GM12873 (cell line): ENCODE data around the gene NFIA.

Experiments
- TF ChIP-seq, protein P1 (sequence below): IDR thresholded peaks from 2 replicates; pipeline ENCODE4 v1.5.1; 2012; ENCODE audit warnings: low read depth, mild to moderate bottlenecking, moderate library complexity, low read length, control low read depth; ENCODE audit not compliant: insufficient read depth; ENCODE audit errors: missing control alignments

NFIA gene

DNA sequence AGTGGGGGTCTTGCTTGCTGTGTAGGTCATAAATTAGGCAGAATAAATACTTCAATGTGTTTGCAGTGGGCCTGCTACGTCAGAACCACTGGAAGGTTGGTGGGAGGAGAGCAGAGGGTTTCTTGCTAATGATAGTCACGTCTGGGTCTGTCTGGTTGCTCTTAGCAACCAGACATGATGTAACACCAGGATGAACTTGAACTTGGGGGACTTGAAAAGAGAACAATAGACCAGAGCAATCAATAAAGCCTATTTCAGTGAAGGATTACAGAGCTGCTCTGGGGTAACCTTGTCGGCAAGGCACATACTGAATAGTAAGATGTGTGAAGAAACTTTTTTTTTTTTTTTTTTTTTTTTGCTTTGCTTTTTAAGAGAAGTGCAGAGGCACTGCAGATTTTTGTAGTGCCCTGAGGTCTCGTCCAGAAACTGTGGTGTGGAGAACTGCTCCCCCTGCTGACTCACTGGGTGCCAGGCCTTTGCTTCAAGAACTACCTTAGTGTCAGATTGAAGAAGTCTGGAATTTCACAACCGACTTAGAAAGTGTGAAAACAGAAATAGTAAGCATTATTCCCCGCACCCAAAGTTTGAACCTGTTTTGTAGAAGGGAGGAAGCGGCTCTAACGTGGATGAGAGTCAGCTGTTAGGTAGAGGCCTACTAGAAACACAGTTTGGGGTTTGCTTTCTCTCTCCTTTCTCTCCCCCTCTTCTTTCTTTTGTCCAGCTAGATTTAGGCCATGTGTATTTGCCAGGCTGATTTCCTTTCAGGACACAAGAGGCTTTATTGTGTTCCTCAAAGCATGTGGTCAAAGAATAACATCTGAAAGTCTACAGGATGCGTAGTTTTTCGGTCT is 371.0 kb downstream of the NFIA start:
- TF ChIP-seq, protein P1, sequence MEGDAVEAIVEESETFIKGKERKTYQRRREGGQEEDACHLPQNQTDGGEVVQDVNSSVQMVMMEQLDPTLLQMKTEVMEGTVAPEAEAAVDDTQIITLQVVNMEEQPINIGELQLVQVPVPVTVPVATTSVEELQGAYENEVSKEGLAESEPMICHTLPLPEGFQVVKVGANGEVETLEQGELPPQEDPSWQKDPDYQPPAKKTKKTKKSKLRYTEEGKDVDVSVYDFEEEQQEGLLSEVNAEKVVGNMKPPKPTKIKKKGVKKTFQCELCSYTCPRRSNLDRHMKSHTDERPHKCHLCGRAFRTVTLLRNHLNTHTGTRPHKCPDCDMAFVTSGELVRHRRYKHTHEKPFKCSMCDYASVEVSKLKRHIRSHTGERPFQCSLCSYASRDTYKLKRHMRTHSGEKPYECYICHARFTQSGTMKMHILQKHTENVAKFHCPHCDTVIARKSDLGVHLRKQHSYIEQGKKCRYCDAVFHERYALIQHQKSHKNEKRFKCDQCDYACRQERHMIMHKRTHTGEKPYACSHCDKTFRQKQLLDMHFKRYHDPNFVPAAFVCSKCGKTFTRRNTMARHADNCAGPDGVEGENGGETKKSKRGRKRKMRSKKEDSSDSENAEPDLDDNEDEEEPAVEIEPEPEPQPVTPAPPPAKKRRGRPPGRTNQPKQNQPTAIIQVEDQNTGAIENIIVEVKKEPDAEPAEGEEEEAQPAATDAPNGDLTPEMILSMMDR: peak; percentile 77

DNA sequence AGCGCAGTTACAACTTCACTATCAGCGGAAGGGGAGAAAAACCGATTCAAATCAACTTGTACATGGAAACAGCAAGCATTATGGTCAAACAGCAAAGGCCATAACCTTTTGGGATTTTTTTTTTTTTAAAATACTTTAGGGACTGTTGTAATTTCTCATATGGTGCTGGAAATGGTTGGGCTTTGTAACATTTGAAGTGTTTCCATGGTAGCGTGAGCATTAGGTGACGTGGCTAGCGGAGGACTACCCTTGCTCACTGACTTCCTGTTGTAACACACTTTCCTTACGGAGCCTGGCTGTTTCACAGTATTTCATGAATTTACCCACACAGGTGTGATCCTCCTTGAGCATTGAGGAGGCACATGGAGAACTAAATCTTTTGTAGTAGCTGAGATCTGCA is 373.0 kb downstream of the NFIA start:
- TF ChIP-seq, protein P1: no peak

DNA sequence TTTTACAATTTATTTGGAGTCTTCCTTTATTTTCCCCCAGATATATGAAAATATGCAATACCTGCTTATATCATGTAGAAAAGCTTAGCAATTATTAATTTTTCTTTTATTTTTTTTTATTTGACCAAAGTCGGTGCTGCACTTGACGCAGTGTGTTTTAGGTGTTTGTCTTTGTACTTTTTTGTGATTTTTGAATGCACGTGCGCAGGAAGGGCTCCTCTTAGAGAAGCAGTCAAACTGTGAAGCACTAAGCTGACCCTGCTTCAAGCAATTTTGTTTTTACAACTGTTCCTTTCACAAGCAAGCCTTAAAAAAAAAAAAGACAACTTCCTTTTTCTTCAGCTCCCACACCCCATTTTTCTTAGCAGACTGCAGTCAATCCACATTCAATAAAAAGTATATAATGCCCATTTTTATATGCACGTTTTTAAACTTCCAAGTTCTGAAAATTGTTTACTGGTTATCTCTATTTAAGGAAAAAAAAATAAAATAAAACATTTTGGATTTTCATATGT is 375.2 kb downstream of the NFIA start:
- TF ChIP-seq, protein P1: no peak

DNA sequence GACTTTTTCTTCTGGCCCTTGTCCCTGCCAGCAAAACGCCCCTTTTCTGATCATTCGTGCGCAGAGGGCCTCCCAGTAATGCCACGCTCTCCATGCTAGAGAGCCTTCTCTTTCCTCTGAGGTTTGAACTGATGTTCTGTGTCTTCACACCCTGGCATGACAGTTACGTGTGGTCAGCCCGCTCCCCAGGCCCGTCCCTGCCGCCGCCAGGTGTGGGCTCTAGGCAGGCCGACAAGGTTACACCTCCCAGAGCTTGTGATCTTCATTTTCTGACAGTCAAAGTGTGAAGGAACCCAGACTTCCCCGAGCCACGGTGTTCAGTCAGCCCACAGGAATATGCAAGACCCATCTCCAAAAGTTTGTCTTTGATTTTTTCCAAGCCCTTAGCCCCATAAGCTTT is 377.0 kb downstream of the NFIA start:
- TF ChIP-seq, protein P1: no peak

DNA sequence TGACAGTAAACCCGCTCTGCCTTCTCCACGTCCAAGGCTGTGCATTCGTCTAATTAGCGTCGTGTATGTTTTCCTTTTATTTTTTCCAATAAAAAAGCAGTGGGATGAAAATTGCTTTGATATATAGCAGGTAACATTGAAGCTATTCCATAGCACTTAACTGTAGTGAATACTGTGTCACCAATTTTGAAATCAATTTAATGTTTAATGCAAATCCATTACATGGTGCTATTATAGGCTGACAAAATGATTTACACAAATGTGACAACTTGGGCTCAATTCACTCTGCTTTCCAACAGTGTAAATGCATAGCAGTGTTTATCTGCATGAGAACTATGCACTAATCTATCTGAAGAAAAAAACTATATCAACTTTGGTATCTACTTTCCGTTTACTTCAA is 377.8 kb downstream of the NFIA start:
- TF ChIP-seq, protein P1: no peak

DNA sequence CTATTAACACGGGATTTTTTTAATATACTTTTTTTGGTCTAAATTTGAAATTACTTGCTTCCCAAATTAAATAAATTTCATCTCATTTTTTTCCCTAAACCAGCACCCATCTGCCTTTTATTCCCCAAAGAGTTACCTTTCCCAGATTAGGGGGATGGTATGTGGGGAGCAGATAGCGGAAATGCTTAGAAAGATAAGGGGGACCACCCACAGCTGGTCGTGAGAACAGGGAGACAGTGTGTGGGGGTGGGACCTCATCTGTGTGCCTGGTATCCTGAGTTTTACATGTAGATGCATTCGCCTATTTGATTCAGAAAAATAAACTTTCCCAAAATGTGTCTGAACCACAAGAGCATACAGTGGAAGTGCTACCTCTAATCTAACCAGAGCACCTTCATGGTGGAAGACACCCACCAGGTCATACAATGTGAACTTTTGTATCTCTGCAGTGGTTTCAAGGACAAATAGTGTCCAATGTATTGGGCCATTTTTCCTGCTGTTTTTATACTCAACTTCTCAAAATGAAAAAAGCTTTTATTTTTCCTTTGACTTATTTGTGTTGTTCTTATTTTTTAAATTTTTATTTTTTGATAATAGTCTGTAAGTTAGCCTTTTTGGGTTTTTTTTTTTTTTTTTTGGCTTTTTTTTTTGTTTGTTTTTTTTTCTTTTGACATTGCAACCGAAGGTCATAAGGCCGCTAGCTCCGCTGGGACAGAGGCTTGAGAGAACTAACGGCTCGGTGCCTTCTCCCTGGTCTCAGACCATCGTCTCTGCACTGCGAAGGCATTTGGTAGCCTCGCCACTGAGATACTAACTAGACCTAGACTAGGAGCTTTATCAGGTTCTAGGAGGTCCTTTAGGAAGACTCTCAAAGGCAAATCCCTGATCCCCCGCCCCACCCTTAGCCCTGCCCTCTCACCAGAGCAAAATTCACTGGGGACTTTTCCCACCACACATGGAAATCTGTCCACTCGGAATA is 379.3 kb downstream of the NFIA start:
- TF ChIP-seq, protein P1: no peak

DNA sequence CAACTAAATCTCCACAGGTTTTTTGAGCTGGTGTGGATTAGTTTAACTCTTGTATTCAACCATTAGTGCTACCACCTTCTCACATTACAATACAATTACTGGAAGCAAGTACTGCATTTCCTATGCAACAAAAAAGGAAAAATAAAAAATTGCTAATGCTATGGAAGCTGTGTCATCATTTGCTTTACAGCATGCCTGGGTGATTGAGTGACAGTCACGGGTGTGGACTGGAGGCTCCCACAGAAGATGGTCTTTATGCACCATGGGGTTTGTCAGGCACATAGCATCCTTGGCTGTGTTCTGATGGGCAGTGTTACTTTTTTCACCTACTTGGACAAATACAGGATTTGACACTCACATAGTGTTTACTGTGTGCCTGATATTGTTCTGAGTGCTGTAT is 380.3 kb downstream of the NFIA start:
- TF ChIP-seq, protein P1: no peak
